ENCODE measurements around the gene SHROOM3. TPM values are rescaled to one million over a fixed set of nuclear protein-coding genes. Genes with fewer than 3 reads are reported as not detected.

Gene SHROOM3
- total and polyA plus RNA-seq, 4 donors, result 14.4 to 75.1 (median 47.3) TPM

- no peak overlapping the region for H3K4me3 ChIP-seq
- ATAC-seq (ENCODE audit: insufficient read depth, low FRiP score), result peak; percentile 10
- H3K9ac ChIP-seq (ENCODE audit: insufficient read depth in 1 of 2, low read length in 2 of 2), result peak overlapping the region in 1 of 2 donors; percentile 39
- H3K9me3 ChIP-seq (ENCODE audit: control insufficient read depth in 4 of 4, insufficient read depth in 3 of 4, low read length in 3 of 4), result no peaks in the 10 kb centered on the region
- 47 to 69% methylated on average over 9 of the region's 9 CpGs for WGBS, 2 donors
- H3K27ac ChIP-seq (ENCODE audit: low read depth in 1 of 2, low read length in 1 of 2), result peak overlapping the region; percentile 10 to 91
- DNase-seq, result peak; percentile 69 to 82 (median 79)
- no peaks in the 10 kb centered on the region for H3K27me3 ChIP-seq (ENCODE audit: control insufficient read depth in 3 of 3, insufficient read depth in 3 of 3, low read length in 2 of 3)
- H3K4me1 ChIP-seq (ENCODE audit: control insufficient read depth in 5 of 5, insufficient read depth in 5 of 5, low read length in 5 of 5), result peaks cover 2 to 25% (median 7%) of the 10 kb centered on the region in 5 donors
- TF ChIP-seq, protein P1, sequence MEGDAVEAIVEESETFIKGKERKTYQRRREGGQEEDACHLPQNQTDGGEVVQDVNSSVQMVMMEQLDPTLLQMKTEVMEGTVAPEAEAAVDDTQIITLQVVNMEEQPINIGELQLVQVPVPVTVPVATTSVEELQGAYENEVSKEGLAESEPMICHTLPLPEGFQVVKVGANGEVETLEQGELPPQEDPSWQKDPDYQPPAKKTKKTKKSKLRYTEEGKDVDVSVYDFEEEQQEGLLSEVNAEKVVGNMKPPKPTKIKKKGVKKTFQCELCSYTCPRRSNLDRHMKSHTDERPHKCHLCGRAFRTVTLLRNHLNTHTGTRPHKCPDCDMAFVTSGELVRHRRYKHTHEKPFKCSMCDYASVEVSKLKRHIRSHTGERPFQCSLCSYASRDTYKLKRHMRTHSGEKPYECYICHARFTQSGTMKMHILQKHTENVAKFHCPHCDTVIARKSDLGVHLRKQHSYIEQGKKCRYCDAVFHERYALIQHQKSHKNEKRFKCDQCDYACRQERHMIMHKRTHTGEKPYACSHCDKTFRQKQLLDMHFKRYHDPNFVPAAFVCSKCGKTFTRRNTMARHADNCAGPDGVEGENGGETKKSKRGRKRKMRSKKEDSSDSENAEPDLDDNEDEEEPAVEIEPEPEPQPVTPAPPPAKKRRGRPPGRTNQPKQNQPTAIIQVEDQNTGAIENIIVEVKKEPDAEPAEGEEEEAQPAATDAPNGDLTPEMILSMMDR (IDR thresholded peaks at IDR 0.05; ENCODE audit: control extremely low read depth, extremely low read depth), result no peak
- no peaks in the 10 kb centered on the region for H3K36me3 ChIP-seq (ENCODE audit: control insufficient read depth in 4 of 4, insufficient read depth in 4 of 4, low read length in 4 of 4)
Measured at GRCh38 chr4:76624241-76624681, 189.2 kb downstream of the SHROOM3 start.

DNA sequence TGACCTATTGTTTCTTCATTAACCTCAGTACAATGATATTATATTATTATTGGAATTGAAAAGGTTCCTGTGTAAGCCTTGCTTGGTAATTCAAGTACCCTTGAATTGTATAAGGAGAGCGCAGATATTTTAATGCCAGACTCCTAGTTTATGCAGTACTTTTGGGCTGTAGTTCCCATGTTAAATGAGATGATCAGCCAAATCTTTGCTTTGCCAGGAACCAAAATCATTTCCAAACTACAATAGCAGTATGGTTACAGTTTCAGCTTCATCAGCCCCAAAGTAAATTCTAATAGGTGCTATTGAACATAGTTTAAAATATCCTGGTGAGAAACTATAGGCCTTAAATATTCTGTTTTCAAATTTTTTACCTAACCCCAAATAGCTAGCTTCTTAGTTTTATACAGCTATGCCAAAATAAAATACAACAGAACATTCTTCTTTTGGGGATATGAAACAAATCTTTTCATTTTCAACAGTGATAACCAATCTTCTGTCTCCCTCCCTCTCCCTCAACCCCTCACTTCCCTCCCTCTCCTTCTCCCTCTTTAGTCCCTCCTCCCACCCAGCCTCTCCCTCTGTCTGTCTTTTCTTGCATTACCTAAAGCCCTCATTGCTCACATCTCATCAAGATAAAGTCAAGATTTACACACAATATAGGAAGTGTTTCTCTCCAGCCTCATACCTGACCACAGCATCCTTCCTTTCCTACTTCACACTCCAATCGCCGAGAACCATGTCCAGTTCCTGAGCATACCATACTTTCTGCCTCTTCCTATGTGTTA is 190.1 kb downstream of the SHROOM3 start:
- H3K27me3 ChIP-seq (ENCODE audit: control insufficient read depth in 3 of 3, insufficient read depth in 3 of 3, low read length in 2 of 3), result no peaks in the 10 kb centered on the region
- no peaks in the 10 kb centered on the region for H3K36me3 ChIP-seq (ENCODE audit: control insufficient read depth in 4 of 4, insufficient read depth in 4 of 4, low read length in 4 of 4)
- no peak for ATAC-seq (ENCODE audit: insufficient read depth, low FRiP score)
- no peak overlapping the region for H3K4me3 ChIP-seq
- no peak for DNase-seq
- H3K27ac ChIP-seq (ENCODE audit: low read depth in 1 of 2, low read length in 1 of 2), result peak overlapping the region in 1 of 2 donors; percentile 67
- H3K9ac ChIP-seq (ENCODE audit: insufficient read depth in 1 of 2, low read length in 2 of 2), result peak overlapping the region in 1 of 2 donors; percentile 39
- peaks cover 2 to 24% (median 7%) of the 10 kb centered on the region in 5 donors for H3K4me1 ChIP-seq (ENCODE audit: control insufficient read depth in 5 of 5, insufficient read depth in 5 of 5, low read length in 5 of 5)
- 38 to 63% methylated on average over 3 of the region's 3 CpGs for WGBS, 2 donors
- TF ChIP-seq, protein P1 (IDR thresholded peaks at IDR 0.05; ENCODE audit: control extremely low read depth, extremely low read depth), result no peak
- no peaks in the 10 kb centered on the region for H3K9me3 ChIP-seq (ENCODE audit: control insufficient read depth in 4 of 4, insufficient read depth in 3 of 4, low read length in 3 of 4)

GRCh38 chr4:76626686-76627465 is 191.8 kb downstream of the SHROOM3 start:
- Histone ChIP-seq H3K4me3 (no peak overlapping the region), H3K27me3 (ENCODE audit: control insufficient read depth in 3 of 3, insufficient read depth in 3 of 3, low read length in 2 of 3) (no peaks in the 10 kb centered on the region), H3K36me3 (ENCODE audit: control insufficient read depth in 4 of 4, insufficient read depth in 4 of 4, low read length in 4 of 4) (no peaks in the 10 kb centered on the region), H3K4me1 (ENCODE audit: control insufficient read depth in 5 of 5, insufficient read depth in 5 of 5, low read length in 5 of 5) (peaks cover 0 to 24% (median 7%) of the 10 kb centered on the region in 5 donors), H3K27ac (ENCODE audit: low read depth in 1 of 2, low read length in 1 of 2) (no peak overlapping the region), H3K9me3 (ENCODE audit: control insufficient read depth in 4 of 4, insufficient read depth in 3 of 4, low read length in 3 of 4) (no peaks in the 10 kb centered on the region), H3K9ac (ENCODE audit: insufficient read depth in 1 of 2, low read length in 2 of 2) (no peak overlapping the region)
- DNase-seq, result peak in 2 of 3 donors; percentile 21 to 32
- WGBS, 2 donors, result 92% methylated on average over 5 of the region's 5 CpGs
- ATAC-seq (ENCODE audit: insufficient read depth, low FRiP score), result no peak
- TF ChIP-seq, protein P1 (IDR thresholded peaks at IDR 0.05; ENCODE audit: control extremely low read depth, extremely low read depth), result no peak
